H1 (cell line): ENCODE data around the gene TTC24. TPM values are rescaled to one million over a fixed set of nuclear protein-coding genes. Genes with fewer than 3 reads are reported as not detected.

Source experiments
- CREB1 ChIP-seq: IDR thresholded peaks from 2 replicates; pipeline ENCODE4 v1.6.1; 2012; ENCODE audit warnings: inconsistent platforms
- FOSL1 ChIP-seq: IDR thresholded peaks from 2 replicates; pipeline ENCODE4 v1.6.1; 2011; ENCODE audit warnings: mild to moderate bottlenecking, low read depth, low read length, moderate library complexity; ENCODE audit not compliant: insufficient read depth
- RAD21 ChIP-seq, 2 experiments: IDR thresholded peaks in 1 of 2; conservative IDR thresholded peaks in 1 of 2; 2 replicates each; pipeline ENCODE4 v1.6.1; 2011; ENCODE audit warnings: low read depth in 2 of 2, low read length in 2 of 2, improper control_type of control experiment in 1 of 2, inconsistent platforms in 1 of 2, mild to moderate bottlenecking in 1 of 2, moderate library complexity in 1 of 2
- SUZ12 ChIP-seq: fragments of 200-600 bp; sonication (generic); IDR thresholded peaks from 2 replicates; pipeline ENCODE4 v1.6.1; 2012; ENCODE audit warnings: mild to moderate bottlenecking, inconsistent platforms, low read length, moderate library complexity, mixed read lengths
- polyA plus RNA-seq, 7 experiments: library from polyadenylated mRNA; depleted of rRNA in 3 of 7; stranded (reverse) in 5 of 7; unstranded in 2 of 7; fragments of >200 nt in 5 of 7; fragments of 200-250 nt in 2 of 7; gene quantifications; 1 replicate in 5 of 7; 2 replicates in 1 of 7; 4 replicates in 1 of 7; pipeline versions ENCODE4 v1.2.1 to v1.2.3, GENCODE V29; 2011 to 2013; ENCODE audit warnings: missing spikeins in 2 of 7, mixed read lengths in 2 of 7
- total RNA-seq: library from RNA; stranded (reverse); fragmentation: NEBNext Ultra II Directional; extraction: Animal tissue kit (Norgen Biotek cat#: 25700); gene quantifications from 2 replicates; pipeline ENCODE4 v1.2.1, GENCODE V29; 2021
- TF ChIP-seq, protein P1 (sequence below): fragments of 300-600 bp; sonication (generic); IDR thresholded peaks from 2 replicates; pipeline ENCODE4 v1.7.1; 2012; ENCODE audit warnings: low read length, moderate library complexity, mild to moderate bottlenecking, inconsistent platforms; ENCODE audit not compliant: insufficient replicate concordance
- TF ChIP-seq, protein P2 (sequence below): IDR thresholded peaks from 2 replicates; pipeline ENCODE4 v1.6.1; 2012; ENCODE audit warnings: inconsistent platforms

TTC24 gene
- total and polyA plus RNA-seq, 2 of the 8 experiments (the other 6 are each of a cell fraction or from before 2014, with no cell fraction given) = 0.08 TPM; not detected in 1

DNA sequence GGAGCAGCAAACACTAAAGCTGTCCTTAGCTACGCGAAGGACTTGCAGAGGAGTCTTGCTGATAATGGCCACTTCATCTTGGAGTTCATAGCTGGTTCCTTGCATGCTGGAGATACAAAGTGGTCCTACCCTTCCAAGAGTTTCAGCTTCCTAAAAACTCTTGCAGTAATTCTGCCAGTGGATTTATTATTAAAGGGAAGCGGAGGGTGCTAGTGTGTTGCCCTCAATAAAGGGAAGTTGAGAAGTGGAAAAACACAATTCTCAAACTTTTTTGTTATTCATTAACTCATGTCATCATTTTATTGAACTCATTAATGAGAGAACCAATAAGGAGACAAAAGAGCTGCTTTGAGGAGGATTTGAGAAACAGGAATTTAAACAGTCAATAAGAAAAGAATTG lies 33.1 kb downstream of the TTC24 start (continued):
- TF ChIP-seq, protein P1, sequence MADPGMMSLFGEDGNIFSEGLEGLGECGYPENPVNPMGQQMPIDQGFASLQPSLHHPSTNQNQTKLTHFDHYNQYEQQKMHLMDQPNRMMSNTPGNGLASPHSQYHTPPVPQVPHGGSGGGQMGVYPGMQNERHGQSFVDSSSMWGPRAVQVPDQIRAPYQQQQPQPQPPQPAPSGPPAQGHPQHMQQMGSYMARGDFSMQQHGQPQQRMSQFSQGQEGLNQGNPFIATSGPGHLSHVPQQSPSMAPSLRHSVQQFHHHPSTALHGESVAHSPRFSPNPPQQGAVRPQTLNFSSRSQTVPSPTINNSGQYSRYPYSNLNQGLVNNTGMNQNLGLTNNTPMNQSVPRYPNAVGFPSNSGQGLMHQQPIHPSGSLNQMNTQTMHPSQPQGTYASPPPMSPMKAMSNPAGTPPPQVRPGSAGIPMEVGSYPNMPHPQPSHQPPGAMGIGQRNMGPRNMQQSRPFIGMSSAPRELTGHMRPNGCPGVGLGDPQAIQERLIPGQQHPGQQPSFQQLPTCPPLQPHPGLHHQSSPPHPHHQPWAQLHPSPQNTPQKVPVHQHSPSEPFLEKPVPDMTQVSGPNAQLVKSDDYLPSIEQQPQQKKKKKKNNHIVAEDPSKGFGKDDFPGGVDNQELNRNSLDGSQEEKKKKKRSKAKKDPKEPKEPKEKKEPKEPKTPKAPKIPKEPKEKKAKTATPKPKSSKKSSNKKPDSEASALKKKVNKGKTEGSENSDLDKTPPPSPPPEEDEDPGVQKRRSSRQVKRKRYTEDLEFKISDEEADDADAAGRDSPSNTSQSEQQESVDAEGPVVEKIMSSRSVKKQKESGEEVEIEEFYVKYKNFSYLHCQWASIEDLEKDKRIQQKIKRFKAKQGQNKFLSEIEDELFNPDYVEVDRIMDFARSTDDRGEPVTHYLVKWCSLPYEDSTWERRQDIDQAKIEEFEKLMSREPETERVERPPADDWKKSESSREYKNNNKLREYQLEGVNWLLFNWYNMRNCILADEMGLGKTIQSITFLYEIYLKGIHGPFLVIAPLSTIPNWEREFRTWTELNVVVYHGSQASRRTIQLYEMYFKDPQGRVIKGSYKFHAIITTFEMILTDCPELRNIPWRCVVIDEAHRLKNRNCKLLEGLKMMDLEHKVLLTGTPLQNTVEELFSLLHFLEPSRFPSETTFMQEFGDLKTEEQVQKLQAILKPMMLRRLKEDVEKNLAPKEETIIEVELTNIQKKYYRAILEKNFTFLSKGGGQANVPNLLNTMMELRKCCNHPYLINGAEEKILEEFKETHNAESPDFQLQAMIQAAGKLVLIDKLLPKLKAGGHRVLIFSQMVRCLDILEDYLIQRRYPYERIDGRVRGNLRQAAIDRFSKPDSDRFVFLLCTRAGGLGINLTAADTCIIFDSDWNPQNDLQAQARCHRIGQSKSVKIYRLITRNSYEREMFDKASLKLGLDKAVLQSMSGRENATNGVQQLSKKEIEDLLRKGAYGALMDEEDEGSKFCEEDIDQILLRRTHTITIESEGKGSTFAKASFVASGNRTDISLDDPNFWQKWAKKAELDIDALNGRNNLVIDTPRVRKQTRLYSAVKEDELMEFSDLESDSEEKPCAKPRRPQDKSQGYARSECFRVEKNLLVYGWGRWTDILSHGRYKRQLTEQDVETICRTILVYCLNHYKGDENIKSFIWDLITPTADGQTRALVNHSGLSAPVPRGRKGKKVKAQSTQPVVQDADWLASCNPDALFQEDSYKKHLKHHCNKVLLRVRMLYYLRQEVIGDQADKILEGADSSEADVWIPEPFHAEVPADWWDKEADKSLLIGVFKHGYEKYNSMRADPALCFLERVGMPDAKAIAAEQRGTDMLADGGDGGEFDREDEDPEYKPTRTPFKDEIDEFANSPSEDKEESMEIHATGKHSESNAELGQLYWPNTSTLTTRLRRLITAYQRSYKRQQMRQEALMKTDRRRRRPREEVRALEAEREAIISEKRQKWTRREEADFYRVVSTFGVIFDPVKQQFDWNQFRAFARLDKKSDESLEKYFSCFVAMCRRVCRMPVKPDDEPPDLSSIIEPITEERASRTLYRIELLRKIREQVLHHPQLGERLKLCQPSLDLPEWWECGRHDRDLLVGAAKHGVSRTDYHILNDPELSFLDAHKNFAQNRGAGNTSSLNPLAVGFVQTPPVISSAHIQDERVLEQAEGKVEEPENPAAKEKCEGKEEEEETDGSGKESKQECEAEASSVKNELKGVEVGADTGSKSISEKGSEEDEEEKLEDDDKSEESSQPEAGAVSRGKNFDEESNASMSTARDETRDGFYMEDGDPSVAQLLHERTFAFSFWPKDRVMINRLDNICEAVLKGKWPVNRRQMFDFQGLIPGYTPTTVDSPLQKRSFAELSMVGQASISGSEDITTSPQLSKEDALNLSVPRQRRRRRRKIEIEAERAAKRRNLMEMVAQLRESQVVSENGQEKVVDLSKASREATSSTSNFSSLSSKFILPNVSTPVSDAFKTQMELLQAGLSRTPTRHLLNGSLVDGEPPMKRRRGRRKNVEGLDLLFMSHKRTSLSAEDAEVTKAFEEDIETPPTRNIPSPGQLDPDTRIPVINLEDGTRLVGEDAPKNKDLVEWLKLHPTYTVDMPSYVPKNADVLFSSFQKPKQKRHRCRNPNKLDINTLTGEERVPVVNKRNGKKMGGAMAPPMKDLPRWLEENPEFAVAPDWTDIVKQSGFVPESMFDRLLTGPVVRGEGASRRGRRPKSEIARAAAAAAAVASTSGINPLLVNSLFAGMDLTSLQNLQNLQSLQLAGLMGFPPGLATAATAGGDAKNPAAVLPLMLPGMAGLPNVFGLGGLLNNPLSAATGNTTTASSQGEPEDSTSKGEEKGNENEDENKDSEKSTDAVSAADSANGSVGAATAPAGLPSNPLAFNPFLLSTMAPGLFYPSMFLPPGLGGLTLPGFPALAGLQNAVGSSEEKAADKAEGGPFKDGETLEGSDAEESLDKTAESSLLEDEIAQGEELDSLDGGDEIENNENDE = no peak
- TF ChIP-seq CREB1 = no peak
- TF ChIP-seq, protein P2, sequence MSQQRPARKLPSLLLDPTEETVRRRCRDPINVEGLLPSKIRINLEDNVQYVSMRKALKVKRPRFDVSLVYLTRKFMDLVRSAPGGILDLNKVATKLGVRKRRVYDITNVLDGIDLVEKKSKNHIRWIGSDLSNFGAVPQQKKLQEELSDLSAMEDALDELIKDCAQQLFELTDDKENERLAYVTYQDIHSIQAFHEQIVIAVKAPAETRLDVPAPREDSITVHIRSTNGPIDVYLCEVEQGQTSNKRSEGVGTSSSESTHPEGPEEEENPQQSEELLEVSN = no peak
- TF ChIP-seq RAD21 (IDR thresholded peaks at IDR 0.05 in 1 of 2, conservative IDR thresholded peaks at IDR 0.05 in 1 of 2; ENCODE audit: low read depth in 2 of 2, low read length in 2 of 2) = no peak
- TF ChIP-seq FOSL1 = no peak
- TF ChIP-seq SUZ12 = no peak
